GM23338 (cell line): ENCODE results near the gene TRIO. TPM values are rescaled to one million over a fixed set of nuclear protein-coding genes. Genes with fewer than 3 reads are reported as not detected.

ENCODE experiments used
- ATAC-seq: fragments of 200-7000 bp; cut with Tn5 transposase; 3 replicates; pipeline ENCODE4 v1.9.1; 2020
- DNase-seq: peaks from one replicate; pipeline ENCODE4 v3.0.0-alpha.2; 2015; ENCODE audit warnings: low spot score
- H2AFZ ChIP-seq: fragments of 200-600 bp; sonication (generic); 2 replicates; pipeline ENCODE4 v1.8.0; 2016; ENCODE audit warnings: antibody characterized with exemption, mild to moderate bottlenecking, moderate library complexity
- H3F3A ChIP-seq: fragments of 200-600 bp; sonication (generic); replicated peaks from 2 replicates; pipeline ENCODE4 v1.8.0; 2017; ENCODE audit warnings: antibody characterized with exemption, mixed run types, low read depth
- H3K27ac ChIP-seq: fragments of 200-600 bp; sonication (generic); 2 replicates; pipeline ENCODE4 v1.6.1; 2016; ENCODE audit warnings: low read depth
- H3K27me3 ChIP-seq: fragments of 200-600 bp; sonication (generic); 2 replicates; pipeline ENCODE4 v1.8.0; 2016; ENCODE audit warnings: mild to moderate bottlenecking, mixed run types, moderate library complexity; ENCODE audit not compliant: insufficient read depth
- H3K36me3 ChIP-seq: fragments of 200-600 bp; sonication (generic); 2 replicates; pipeline ENCODE4 v1.8.0; 2016; ENCODE audit warnings: mild to moderate bottlenecking; ENCODE audit not compliant: insufficient read depth
- H3K4me1 ChIP-seq: fragments of 200-600 bp; sonication (generic); 2 replicates; pipeline ENCODE4 v1.8.0; 2016; ENCODE audit warnings: mild to moderate bottlenecking, moderate library complexity; ENCODE audit not compliant: insufficient read depth
- H3K4me2 ChIP-seq: fragments of 200-600 bp; sonication (generic); 2 replicates; pipeline ENCODE4 v1.7.1; 2017; ENCODE audit warnings: mixed run types
- H3K4me3 ChIP-seq: fragments of 200-600 bp; sonication (generic); 2 replicates; pipeline ENCODE4 v1.6.1; 2016; ENCODE audit warnings: mixed run types
- H3K79me2 ChIP-seq: fragments of 200-600 bp; sonication (generic); replicated peaks from 2 replicates; pipeline ENCODE4 v1.8.0; 2017; ENCODE audit warnings: mild to moderate bottlenecking; ENCODE audit not compliant: insufficient read depth
- H3K9me2 ChIP-seq: fragments of 200-600 bp; sonication (generic); 2 replicates; pipeline ENCODE4 v1.8.0; 2017; ENCODE audit not compliant: insufficient read depth
- H4K20me1 ChIP-seq: fragments of 200-600 bp; sonication (generic); replicated peaks from 2 replicates; pipeline ENCODE4 v1.8.0; 2017; ENCODE audit warnings: mild to moderate bottlenecking; ENCODE audit not compliant: insufficient read depth
- H3K27ac Mint-ChIP-seq: 2 replicates; pipeline ENCODE4 v1.8.0; 2020; ENCODE audit warnings: inconsistent platforms, mild to moderate bottlenecking, moderate library complexity, mixed read lengths
- H3K27me3 Mint-ChIP-seq: 3 replicates; pipeline ENCODE4 v1.8.0; 2022; ENCODE audit warnings: low read depth, mild to moderate bottlenecking, moderate library complexity, mixed read lengths, inconsistent platforms; ENCODE audit not compliant: insufficient read depth, poor library complexity
- H3K36me3 Mint-ChIP-seq: 3 replicates; pipeline ENCODE4 v1.8.0; 2021; ENCODE audit warnings: low read depth, mild to moderate bottlenecking, inconsistent platforms, moderate library complexity, mixed read lengths
- H3K4me1 Mint-ChIP-seq: 3 replicates; pipeline ENCODE4 v1.8.0; 2020; ENCODE audit warnings: mild to moderate bottlenecking, inconsistent platforms, mixed read lengths
- H3K4me3 Mint-ChIP-seq: 3 replicates; pipeline ENCODE4 v1.8.0; 2021; ENCODE audit warnings: moderate library complexity, mild to moderate bottlenecking, inconsistent platforms, mixed read lengths
- H3K9me3 Mint-ChIP-seq: 3 replicates; pipeline ENCODE4 v1.8.0; 2020; ENCODE audit warnings: moderate library complexity, mild to moderate bottlenecking, inconsistent platforms, mixed read lengths
- CREB1 ChIP-seq: fragments of 250-450 bp; sonication (Bioruptor Pico); IDR thresholded peaks from 2 replicates; pipeline ENCODE4 v1.5.0; 2020; ENCODE audit warnings: low read depth, mild to moderate bottlenecking, moderate library complexity
- ETS1 ChIP-seq: IDR thresholded peaks from 2 replicates; pipeline ENCODE4 v1.6.1; 2016; ENCODE audit warnings: antibody characterized with exemption
- EZH2 ChIP-seq: fragments of 200-600 bp; sonication (generic); IDR thresholded peaks from one replicate; pipeline ENCODE4 v1.8.0; 2017; ENCODE audit warnings: antibody characterized with exemption, mild to moderate bottlenecking, low read depth; ENCODE audit not compliant: unreplicated experiment
- EZH2phosphoT487 ChIP-seq: fragments of 200-600 bp; sonication (generic); IDR thresholded peaks from one replicate; pipeline ENCODE4 v1.8.1; 2018; ENCODE audit warnings: antibody characterized with exemption; ENCODE audit not compliant: unreplicated experiment
- JUNB ChIP-seq: IDR thresholded peaks from one replicate; pipeline ENCODE4 v1.6.1; 2016; ENCODE audit warnings: antibody characterized with exemption; ENCODE audit not compliant: unreplicated experiment
- NANOG ChIP-seq: IDR thresholded peaks from 2 replicates; pipeline ENCODE4 v1.6.1; 2016; ENCODE audit warnings: antibody characterized with exemption, borderline replicate concordance
- POLR2AphosphoS5 ChIP-seq: IDR thresholded peaks from 2 replicates; pipeline ENCODE4 v1.6.1; 2016; ENCODE audit warnings: antibody characterized with exemption, low read depth
- REST ChIP-seq: IDR thresholded peaks from one replicate; pipeline ENCODE4 v1.6.1; 2018; ENCODE audit warnings: antibody characterized with exemption; ENCODE audit not compliant: unreplicated experiment
- STAT1 ChIP-seq: IDR thresholded peaks from one replicate; pipeline ENCODE4 v1.6.1; 2016; ENCODE audit warnings: antibody characterized with exemption; ENCODE audit not compliant: unreplicated experiment
- ZNF114 ChIP-seq: fragments of 250-450 bp; sonication (Bioruptor Pico); IDR thresholded peaks from 2 replicates; pipeline ENCODE4 v1.5.0; 2020; ENCODE audit warnings: mild to moderate bottlenecking, moderate library complexity
- ZNF331 ChIP-seq: fragments of 250-450 bp; sonication (Bioruptor Pico); IDR thresholded peaks from 2 replicates; pipeline ENCODE4 v1.5.0; 2020; ENCODE audit warnings: low read depth, mild to moderate bottlenecking, moderate library complexity
- ZNF462 ChIP-seq: fragments of 250-450 bp; sonication (Bioruptor Pico); IDR thresholded peaks from 2 replicates; pipeline ENCODE4 v1.5.0; 2020; ENCODE audit warnings: mild to moderate bottlenecking, moderate library complexity
- polyA plus RNA-seq: library from polyadenylated mRNA; unstranded; fragments of >200 nt; fragmentation: Nextera tagmentation; extraction: Ambion mirVana; gene quantifications from 2 replicates; pipeline ENCODE4 v1.2.1, GENCODE V29; 2016
- total RNA-seq: library from RNA; depleted of rRNA; stranded (reverse); fragments of >200 nt; shearing (Covaris generic); gene quantifications from 2 replicates; pipeline ENCODE4 v1.2.3, GENCODE V29; 2014
- TF ChIP-seq, protein P1 (sequence below), 2 experiments: fragments of 200-600 bp in 1 of 2; sonication (generic) in 1 of 2; conservative IDR thresholded peaks; 2 replicates each; pipeline versions ENCODE4 v1.5.1 to v1.6.1; 2016 to 2017; ENCODE audit warnings: antibody characterized with exemption in 2 of 2, low read depth in 2 of 2, mild to moderate bottlenecking in 2 of 2, moderate library complexity in 1 of 2

The TRIO gene
- total and polyA plus RNA-seq, 2 experiments from 2014 or later = 13.8 to 113 TPM

GRCh38 chr5:14410068-14410393 lies 266.9 kb downstream of the TRIO start:
- H3K4me3 ChIP-seq = no peak overlapping the region
- H3K4me2 ChIP-seq = no peak overlapping the region
- no peaks in the 10 kb centered on the region; the same call in 1 of the 2 replicates for H4K20me1 ChIP-seq
- no peak overlapping the region for H3K27ac Mint-ChIP-seq
- no peak overlapping the region for H3K27ac ChIP-seq
- no peaks in the 10 kb centered on the region for H3K79me2 ChIP-seq
- no peaks in the 10 kb centered on the region for H3K27me3 ChIP-seq
- DNase-seq (no peak), ATAC-seq (no peak)
- H3F3A ChIP-seq = no peaks in the 10 kb centered on the region
- H3K4me1 Mint-ChIP-seq = peaks cover 14% of the 10 kb centered on the region
- TF ChIP-seq POLR2AphosphoS5 (no peak), ZNF462 (CRISPR knock-in tag) (no peak), CREB1 (no peak), STAT1 (no peak), NANOG (no peak), ZNF114 (CRISPR knock-in tag) (no peak), REST (no peak), ZNF331 (CRISPR knock-in tag) (no peak), JUNB (no peak), EZH2phosphoT487 (no peak), EZH2 (no peak), ETS1 (no peak)
- TF ChIP-seq, protein P1, sequence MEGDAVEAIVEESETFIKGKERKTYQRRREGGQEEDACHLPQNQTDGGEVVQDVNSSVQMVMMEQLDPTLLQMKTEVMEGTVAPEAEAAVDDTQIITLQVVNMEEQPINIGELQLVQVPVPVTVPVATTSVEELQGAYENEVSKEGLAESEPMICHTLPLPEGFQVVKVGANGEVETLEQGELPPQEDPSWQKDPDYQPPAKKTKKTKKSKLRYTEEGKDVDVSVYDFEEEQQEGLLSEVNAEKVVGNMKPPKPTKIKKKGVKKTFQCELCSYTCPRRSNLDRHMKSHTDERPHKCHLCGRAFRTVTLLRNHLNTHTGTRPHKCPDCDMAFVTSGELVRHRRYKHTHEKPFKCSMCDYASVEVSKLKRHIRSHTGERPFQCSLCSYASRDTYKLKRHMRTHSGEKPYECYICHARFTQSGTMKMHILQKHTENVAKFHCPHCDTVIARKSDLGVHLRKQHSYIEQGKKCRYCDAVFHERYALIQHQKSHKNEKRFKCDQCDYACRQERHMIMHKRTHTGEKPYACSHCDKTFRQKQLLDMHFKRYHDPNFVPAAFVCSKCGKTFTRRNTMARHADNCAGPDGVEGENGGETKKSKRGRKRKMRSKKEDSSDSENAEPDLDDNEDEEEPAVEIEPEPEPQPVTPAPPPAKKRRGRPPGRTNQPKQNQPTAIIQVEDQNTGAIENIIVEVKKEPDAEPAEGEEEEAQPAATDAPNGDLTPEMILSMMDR (conservative IDR thresholded peaks at IDR 0.05; ENCODE audit: low read depth in 2 of 2) = no peak
- H3K36me3 Mint-ChIP-seq = peaks cover 66% of the 10 kb centered on the region
- H2AFZ ChIP-seq = no peak overlapping the region
- H3K9me3 Mint-ChIP-seq = no peaks in the 10 kb centered on the region
- no peak overlapping the region for H3K4me3 Mint-ChIP-seq
- H3K9me2 ChIP-seq = no peaks in the 10 kb centered on the region
- peaks cover 5% of the 10 kb centered on the region; the same call in 1 of the 2 replicates for H3K4me1 ChIP-seq
- H3K27me3 Mint-ChIP-seq = no peaks in the 10 kb centered on the region
- peaks cover 17% of the 10 kb centered on the region for H3K36me3 ChIP-seq
